Activated CD8-positive, alpha-beta memory T cell treated with anti-CD3 and anti-CD28 coated beads for 48 hours (primary cell): ENCODE measurements around the gene DHRS1.
A peak's percentile ranks its signal among the peaks of the same experiment; 100 is the strongest.

Source experiments
- DNase-seq, 3 experiments: peaks; one replicate each; pipeline ENCODE4 v3.0.0-alpha.2; 2020; ENCODE audit warnings: low read depth in 2 of 3, low spot score in 2 of 3

Gene DHRS1

DNA sequence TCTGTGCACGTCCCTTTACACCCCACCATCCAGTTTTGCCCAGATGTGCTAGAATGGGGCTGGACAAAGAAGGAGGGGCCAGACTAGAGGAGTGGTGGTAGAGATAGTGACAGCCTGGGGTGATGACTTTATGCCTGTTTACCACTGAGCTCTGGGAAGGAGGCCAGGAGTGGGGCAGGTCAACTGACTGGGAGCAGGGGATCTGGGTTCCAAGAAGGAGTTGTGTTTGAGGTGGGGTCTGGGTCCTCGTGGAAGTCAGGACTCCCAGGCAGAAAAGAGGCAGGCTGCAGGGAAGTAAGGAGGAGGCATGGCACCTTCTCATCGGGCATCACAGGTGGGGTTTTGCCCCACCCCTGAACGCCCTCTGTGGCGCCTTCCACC, 10.7 kb upstream of the DHRS1 start:
- DNase-seq: no peak

DNA sequence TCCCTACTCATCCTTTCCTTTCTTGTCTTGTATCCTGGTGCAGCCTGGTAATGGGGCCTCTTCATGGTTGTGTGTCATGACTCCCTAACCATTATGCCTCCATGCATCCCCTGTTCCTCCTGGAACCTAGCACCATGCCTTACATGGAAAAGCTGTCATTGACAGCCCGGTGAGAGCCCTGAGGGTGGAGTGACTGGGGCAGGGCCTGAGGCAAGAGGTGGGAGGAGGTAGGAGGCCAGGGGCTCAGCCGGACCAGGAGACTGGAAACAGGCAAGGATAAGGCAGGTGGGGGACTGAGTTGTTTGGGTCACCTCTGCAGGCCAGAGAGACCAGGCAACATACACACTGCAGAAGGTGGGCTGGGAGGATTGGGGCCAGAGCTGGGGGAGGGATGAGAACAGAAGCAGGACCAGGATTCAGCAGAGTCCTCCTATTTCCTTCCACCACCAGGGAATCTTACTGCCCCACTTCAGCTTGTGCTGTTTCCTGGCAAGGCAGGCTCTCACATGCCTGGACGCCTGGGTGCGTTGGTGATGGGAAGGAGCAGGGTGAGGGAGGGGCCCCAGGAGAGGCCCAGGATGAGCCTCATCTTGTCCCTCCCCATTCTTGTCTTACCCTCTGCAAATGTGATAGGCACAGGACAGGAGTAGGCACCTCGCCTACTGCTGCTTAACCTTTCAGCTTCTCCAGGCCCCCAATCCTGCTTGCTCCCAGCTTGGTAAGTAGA, 10.1 kb upstream of the DHRS1 start, which contains the start of gene LTB4R2:
Gene LTB4R2 (plus strand): TSS at position 603 of the 727 bp plus-strand sequence. CDS start 525 bp downstream, outside the sequence.
- no peak for DNase-seq

- DNase-seq: no peak
Measured at GRCh38 chr14:24308342-24309124, 9.0 kb upstream of the DHRS1 start.

DNA sequence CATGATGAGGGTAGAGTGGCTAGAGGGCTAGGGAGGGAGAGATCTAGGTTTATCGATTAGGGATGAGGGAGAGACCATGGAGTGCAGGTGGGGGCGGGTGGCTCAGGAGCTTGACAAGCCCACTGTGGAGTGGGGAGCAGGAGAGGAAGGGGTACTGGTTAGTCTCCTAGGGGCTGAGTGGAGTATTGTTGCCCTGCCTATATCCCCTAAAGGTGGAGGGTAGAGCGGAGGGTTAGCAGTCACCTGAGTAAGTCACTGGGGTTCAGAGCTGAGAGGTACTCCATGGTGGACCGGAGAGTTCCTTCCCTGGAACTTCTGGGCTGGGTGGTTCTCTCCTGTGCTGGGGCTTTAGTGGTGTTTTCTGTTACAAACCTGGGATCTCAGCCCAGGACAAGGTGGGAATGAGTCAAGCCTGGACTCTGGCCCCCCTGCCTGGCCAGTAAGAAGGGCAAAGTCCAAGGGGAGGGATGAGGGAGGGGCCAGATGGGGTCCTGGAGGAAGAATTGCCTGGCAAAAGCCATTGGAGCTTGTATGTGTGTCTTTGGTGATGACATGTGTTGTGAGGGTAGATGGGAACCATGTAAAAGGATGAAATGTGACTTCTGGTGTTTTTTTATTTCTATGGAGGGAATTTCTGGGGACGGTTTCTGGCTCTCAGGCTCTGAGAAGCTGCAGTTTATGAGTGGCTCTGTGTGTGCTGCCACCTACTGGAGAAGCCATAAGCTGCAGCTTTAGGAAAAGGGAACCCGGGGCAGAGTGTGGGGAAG, 8.2 kb upstream of the DHRS1 start, which contains the start of gene CIDEB:
Gene CIDEB (minus strand): TSS at position 403 of the 767 bp plus-strand sequence. CDS start 119 bp downstream, at position 284.
- no peak for DNase-seq

DNA sequence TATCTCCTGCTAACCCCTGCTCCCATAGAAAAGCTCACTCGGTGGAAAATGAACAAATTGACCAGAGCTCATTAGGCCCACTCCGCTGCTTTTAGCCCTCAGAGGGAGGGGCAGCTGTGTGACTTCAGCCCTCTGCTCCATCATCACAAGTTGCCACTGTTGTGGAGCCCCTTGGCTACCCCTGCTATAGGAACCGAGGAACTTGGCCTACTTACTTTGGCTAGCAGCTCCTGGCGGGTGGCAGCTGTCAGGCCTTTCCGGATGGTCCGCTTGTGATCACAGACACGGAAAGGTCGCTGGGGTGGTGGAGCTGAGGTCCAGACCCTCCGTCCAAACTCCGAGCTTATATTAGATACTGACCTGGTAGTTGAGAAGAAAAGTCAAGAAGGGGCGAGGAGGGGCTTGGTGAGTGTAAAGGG, 7.6 kb upstream of the DHRS1 start:
- DNase-seq: no peak

GRCh38 chr14:24304019-24304387, 4.4 kb upstream of the DHRS1 start:
- DNase-seq: no peak

DNA sequence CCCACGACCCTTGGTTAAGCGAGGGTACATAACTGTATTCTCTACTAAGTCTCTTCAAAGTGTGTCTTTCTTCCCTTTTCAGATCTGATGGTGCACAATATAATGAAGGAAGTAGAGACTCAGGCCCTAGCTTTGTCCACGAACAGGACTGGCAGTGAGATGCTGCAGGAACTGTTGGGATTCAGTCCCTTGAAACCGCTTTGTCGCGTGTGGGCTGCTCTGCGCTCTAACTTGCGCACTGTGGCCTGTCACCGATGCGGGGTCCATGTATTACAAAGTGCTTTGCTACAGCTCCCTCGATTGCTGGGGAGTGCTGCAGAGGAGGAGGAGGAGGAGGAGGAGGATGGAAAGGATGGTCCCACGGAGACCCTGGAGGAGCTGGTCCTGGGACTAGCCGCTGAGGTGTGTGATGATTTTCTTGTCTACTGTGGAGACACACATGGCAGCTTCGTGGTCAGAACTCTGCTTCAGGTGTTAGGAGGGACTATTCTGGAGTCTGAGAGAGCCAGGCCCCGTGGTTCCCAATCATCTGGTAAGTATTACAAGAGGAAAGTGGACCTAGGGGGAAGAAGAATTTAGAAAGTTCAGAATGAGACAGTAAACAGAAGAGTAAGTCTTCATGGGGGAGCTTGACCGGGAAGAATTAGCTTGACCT, 873 bp upstream of the DHRS1 start:
- DNase-seq: no peak

GRCh38 chr14:24298892-24299254, 707 bp downstream of the DHRS1 start:
- DNase-seq: no peak

GRCh38 chr14:24297190-24297964, 2.2 kb downstream of the DHRS1 start:
- DNase-seq: no peak

DNA sequence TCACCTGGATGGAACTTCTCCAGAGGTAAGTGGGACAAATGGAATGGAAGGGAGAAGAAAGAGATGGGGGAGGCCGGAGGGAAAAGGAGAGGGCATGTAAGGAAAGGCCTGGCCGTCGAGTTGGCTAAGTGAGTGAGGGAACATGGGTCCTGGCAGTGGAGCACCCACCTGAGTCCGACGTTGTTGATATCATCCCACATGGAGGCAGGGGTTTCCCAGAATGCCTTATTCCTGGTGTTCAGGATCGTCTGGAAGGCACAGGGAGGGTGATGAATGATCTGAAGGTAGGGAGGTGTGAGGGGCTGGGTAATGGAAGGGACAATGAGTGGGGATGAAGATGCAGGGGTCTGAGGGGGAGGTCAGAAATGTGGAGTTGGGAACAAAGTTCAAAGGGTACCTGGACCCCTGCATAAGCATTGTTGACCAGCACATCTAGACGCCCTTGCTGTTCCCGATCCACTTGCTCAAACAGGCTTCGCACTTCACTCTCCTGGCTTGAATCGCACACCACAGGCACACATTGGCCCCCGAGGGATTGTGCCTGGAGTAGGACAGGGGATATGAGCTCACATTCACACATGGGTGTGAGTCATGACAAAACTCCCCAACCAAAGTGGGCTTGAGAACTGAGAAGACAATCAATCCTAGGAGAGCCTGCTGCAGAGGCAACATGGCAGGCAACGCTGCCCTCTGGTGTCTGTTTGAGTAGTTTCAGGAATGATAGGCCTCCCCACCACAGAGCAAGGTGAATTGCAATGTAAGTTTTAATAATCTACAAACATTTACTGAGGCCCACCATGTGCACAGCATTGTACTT, 3.0 kb downstream of the DHRS1 start:
- DNase-seq: peak in 2 of 3 experiments; percentile 40 to 41

- no peak for DNase-seq
Measured at GRCh38 chr14:24293525-24293924, 6.1 kb downstream of the DHRS1 start.

- no peak for DNase-seq
Measured at GRCh38 chr14:24292118-24292807, 7.3 kb downstream of the DHRS1 start.

GRCh38 chr14:24291446-24292117, 8.0 kb downstream of the DHRS1 start:
- no peak for DNase-seq

- DNase-seq: no peak
Measured at GRCh38 chr14:24290746-24291145, 8.8 kb downstream of the DHRS1 start.

- no peak for DNase-seq
Measured at GRCh38 chr14:24289649-24290280, 9.8 kb downstream of the DHRS1 start.

DNA sequence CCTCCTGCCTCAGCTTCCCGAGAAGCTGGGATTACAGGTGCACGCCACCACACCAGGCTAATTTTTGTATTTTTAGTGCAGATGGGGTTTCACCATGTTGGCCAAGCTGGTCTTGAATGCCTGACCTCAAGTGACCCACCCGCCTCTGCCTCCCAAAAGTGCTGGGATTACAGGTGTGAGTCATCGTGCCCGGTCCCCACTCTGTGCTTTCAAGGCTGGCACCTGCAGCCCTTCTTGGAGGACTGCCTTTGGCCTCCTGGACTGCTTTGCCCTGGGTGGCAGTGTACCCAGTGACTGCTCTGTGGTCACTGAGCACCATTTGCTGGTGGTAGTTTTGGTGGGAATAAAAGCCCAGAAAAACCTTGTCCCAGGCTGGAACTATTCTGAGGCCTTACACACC, 12.6 kb downstream of the DHRS1 start:
- no peak for DNase-seq

DNA sequence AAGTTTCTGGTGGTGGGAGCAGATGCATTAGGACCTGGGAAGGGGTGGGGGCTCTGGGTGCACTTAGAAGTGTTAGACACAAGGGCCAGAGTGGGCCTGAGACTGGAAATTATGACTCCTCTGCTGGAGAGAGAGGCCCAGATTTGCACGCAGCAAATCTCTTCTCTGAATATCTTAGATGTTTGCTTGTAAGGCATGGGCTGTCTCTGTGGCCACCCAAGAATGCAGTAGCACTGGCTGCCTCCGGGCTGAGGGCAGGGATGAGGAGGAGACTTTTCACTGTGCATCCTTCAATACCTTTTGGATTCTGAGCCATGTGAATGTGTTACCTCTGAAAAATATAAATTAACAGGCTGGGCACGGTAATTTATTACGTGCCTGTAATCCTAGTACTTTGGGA, 14.2 kb downstream of the DHRS1 start:
- no peak for DNase-seq

- no peak for DNase-seq
Measured at GRCh38 chr14:24284501-24285035, 15.0 kb downstream of the DHRS1 start.
